ENCODE data around the gene ZNF688. TPM values are rescaled to one million over a fixed set of nuclear protein-coding genes. Genes with fewer than 3 reads are reported as not detected.

The ZNF688 gene
- total and polyA plus RNA-seq, 2 of the 13 experiments (the other 11 are each of a cell fraction or from before 2014, with no cell fraction given): 2.4 to 5.4 TPM

- TF ChIP-seq, protein P1, sequence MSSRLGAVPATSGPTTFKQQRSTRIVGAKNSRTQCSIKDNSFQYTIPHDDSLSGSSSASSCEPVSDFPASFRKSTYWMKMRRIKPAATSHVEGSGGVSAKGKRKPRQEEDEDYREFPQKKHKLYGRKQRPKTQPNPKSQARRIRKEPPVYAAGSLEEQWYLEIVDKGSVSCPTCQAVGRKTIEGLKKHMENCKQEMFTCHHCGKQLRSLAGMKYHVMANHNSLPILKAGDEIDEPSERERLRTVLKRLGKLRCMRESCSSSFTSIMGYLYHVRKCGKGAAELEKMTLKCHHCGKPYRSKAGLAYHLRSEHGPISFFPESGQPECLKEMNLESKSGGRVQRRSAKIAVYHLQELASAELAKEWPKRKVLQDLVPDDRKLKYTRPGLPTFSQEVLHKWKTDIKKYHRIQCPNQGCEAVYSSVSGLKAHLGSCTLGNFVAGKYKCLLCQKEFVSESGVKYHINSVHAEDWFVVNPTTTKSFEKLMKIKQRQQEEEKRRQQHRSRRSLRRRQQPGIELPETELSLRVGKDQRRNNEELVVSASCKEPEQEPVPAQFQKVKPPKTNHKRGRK (CRISPR knock-in tag; IDR thresholded peaks at IDR 0.05): no peak
- TF ChIP-seq ZBTB10 (CRISPR knock-in tag; IDR thresholded peaks at IDR 0.05; ENCODE audit: borderline replicate concordance) (no peak), TBX3 (IDR thresholded peaks at IDR 0.05; ENCODE audit: borderline replicate concordance) (peak; percentile 50; the same call in 1 of the 2 replicates), SRY (CRISPR knock-in tag; IDR thresholded peaks at IDR 0.05) (peak; percentile 68), SIN3A (IDR thresholded peaks at IDR 0.05; ENCODE audit: borderline replicate concordance, low read depth, low read length) (peak; percentile 88), ZNF576 (CRISPR knock-in tag; IDR thresholded peaks at IDR 0.05) (no peak), ZKSCAN1 (IDR thresholded peaks at IDR 0.05; ENCODE audit: low read length) (0 out of 2 replicates have a peak, but pooled peaks have one; percentile 8), ZNF383 (CRISPR knock-in tag; IDR thresholded peaks at IDR 0.05; ENCODE audit: borderline replicate concordance) (no peak; the same call in 1 of the 2 replicates), CENPT (CRISPR knock-in tag; IDR thresholded peaks at IDR 0.05; ENCODE audit: low read depth) (no peak), ZNF7 (CRISPR knock-in tag; IDR thresholded peaks at IDR 0.05) (no peak), ZNF280D (CRISPR knock-in tag; IDR thresholded peaks at IDR 0.05) (no peak), TSC22D2 (CRISPR knock-in tag; IDR thresholded peaks at IDR 0.05; ENCODE audit: borderline replicate concordance) (peak; percentile 64), FOXC1 (CRISPR knock-in tag; IDR thresholded peaks at IDR 0.05; ENCODE audit: borderline replicate concordance) (peak; percentile 76), MEF2D (CRISPR knock-in tag; IDR thresholded peaks at IDR 0.05) (peak; percentile 36; the same call in 1 of the 2 replicates), CBFB (CRISPR knock-in tag; IDR thresholded peaks at IDR 0.05) (peak; percentile 48; the same call in 1 of the 2 replicates)
- TF ChIP-seq, protein P2, sequence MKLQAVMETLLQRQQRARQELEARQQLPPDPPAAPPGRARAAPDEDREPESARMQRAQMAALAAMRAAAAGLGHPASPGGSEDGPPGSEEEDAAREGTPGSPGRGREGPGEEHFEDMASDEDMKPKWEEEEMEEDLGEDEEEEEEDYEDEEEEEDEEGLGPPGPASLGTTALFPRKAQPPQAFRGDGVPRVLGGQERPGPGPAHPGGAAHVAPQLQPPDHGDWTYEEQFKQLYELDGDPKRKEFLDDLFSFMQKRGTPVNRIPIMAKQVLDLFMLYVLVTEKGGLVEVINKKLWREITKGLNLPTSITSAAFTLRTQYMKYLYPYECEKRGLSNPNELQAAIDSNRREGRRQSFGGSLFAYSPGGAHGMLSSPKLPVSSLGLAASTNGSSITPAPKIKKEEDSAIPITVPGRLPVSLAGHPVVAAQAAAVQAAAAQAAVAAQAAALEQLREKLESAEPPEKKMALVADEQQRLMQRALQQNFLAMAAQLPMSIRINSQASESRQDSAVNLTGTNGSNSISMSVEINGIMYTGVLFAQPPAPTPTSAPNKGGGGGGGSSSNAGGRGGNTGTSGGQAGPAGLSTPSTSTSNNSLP (IDR thresholded peaks at IDR 0.05; ENCODE audit: low read depth, low read length): no peak
Measured at GRCh38 chr16:30526823-30527634, 44.5 kb downstream of the ZNF688 start (continued).

Data from HepG2 (cell line).